Mesendoderm (in vitro differentiated cells): ENCODE results near the gene IKZF2.

Experiments
- DNase-seq: peaks from one replicate; pipeline ENCODE4 v3.0.0; 2013
- H2AK5ac ChIP-seq: 2 replicates; pipeline ENCODE4 v1.6.1; 2013; ENCODE audit warnings: low read length, inconsistent platforms
- H2BK120ac ChIP-seq: 2 replicates; pipeline ENCODE4 v1.6.1; 2013; ENCODE audit warnings: low read depth, mild to moderate bottlenecking, low read length, moderate library complexity, mixed read lengths
- H2BK15ac ChIP-seq: replicated peaks from 2 replicates; pipeline ENCODE4 v1.6.1; 2013; ENCODE audit warnings: low read depth, mild to moderate bottlenecking, moderate library complexity
- H2BK5ac ChIP-seq: 2 replicates; pipeline ENCODE4 v1.6.1; 2013; ENCODE audit warnings: low read length, inconsistent platforms
- H3K18ac ChIP-seq: 2 replicates; pipeline ENCODE4 v1.6.1; 2013; ENCODE audit warnings: mild to moderate bottlenecking, low read length, mixed read lengths
- H3K23ac ChIP-seq: one replicate; pipeline ENCODE4 v1.6.1; 2013; ENCODE audit warnings: low read length
- H3K27ac ChIP-seq: 2 replicates; pipeline ENCODE4 v1.5.1; 2013; ENCODE audit warnings: low read depth, mild to moderate bottlenecking, inconsistent platforms, low read length, moderate library complexity
- H3K27me3 ChIP-seq: 2 replicates; pipeline ENCODE4 v1.6.1; 2013; ENCODE audit warnings: low read length, control low read depth, mild to moderate bottlenecking, inconsistent platforms; ENCODE audit not compliant: insufficient read depth, poor library complexity
- H3K36me3 ChIP-seq: 2 replicates; pipeline ENCODE4 v1.6.1; 2013; ENCODE audit warnings: low read length, inconsistent platforms; ENCODE audit not compliant: control insufficient read depth, insufficient read depth
- H3K4ac ChIP-seq: one replicate; pipeline ENCODE4 v1.6.1; 2013; ENCODE audit warnings: low read depth, mild to moderate bottlenecking, low read length, moderate library complexity
- H3K4me1 ChIP-seq: 2 replicates; pipeline ENCODE4 v1.6.1; 2013; ENCODE audit warnings: low read depth, low read length, inconsistent platforms; ENCODE audit not compliant: control insufficient read depth
- H3K4me2 ChIP-seq: 2 replicates; pipeline ENCODE4 v1.6.1; 2013; ENCODE audit warnings: low read length
- H3K4me3 ChIP-seq: 2 replicates; pipeline ENCODE4 v1.5.1; 2013; ENCODE audit warnings: mild to moderate bottlenecking, low read length
- H3K56ac ChIP-seq: one replicate; pipeline ENCODE4 v1.6.1; 2013; ENCODE audit warnings: low read length
- H3K79me1 ChIP-seq: 2 replicates; pipeline ENCODE4 v1.6.1; 2013; ENCODE audit warnings: low read length, inconsistent platforms
- H3K79me2 ChIP-seq: 2 replicates; pipeline ENCODE4 v1.6.1; 2013; ENCODE audit warnings: mild to moderate bottlenecking, low read length; ENCODE audit not compliant: control insufficient read depth, insufficient read depth
- H3K9ac ChIP-seq: 2 replicates; pipeline ENCODE4 v1.6.1; 2013; ENCODE audit warnings: low read length, inconsistent platforms
- H4K5ac ChIP-seq: one replicate; pipeline ENCODE4 v1.6.1; 2013; ENCODE audit warnings: low read length
- H4K8ac ChIP-seq: one replicate; pipeline ENCODE4 v1.6.1; 2013; ENCODE audit warnings: low read depth, mild to moderate bottlenecking, control low read depth, low read length, moderate library complexity
- WGBS: extraction: QIAGEN DNeasy Blood & Tissue Kit; methylation state at CpG from one replicate; pipeline ENCODE4 v1.1.7; 2013; ENCODE audit warnings: low lambda C conversion rate, missing lambda C conversion rate; ENCODE audit not compliant: insufficient coverage; ENCODE audit errors: extremely low coverage; 5-methylcytosine and 5-hydroxymethylcytosine counted together

The IKZF2 gene

GRCh38 chr2:213161759-213162515 lies 10.5 kb upstream of the IKZF2 start:
- H3K36me3 ChIP-seq: no peaks in the 10 kb centered on the region
- no peak overlapping the region for H3K27ac ChIP-seq
- H3K18ac ChIP-seq: no peak overlapping the region
- H3K4me2 ChIP-seq: no peak overlapping the region
- no peak overlapping the region for H2BK15ac ChIP-seq
- no peaks in the 10 kb centered on the region for H3K27me3 ChIP-seq
- no peaks in the 10 kb centered on the region for H3K79me1 ChIP-seq
- no peaks in the 10 kb centered on the region for H3K79me2 ChIP-seq
- no peaks in the 10 kb centered on the region for H3K4me1 ChIP-seq
- no peak overlapping the region for H2BK5ac ChIP-seq
- H4K5ac ChIP-seq: no peak overlapping the region
- no peak overlapping the region for H3K23ac ChIP-seq
- DNase-seq: no peak
- no peak overlapping the region for H3K4ac ChIP-seq
- H3K56ac ChIP-seq: no peak overlapping the region
- H4K8ac ChIP-seq: no peak overlapping the region
- no peak overlapping the region for H3K4me3 ChIP-seq
- H2BK120ac ChIP-seq: no peak overlapping the region
- no peak overlapping the region for H2AK5ac ChIP-seq
- no peak overlapping the region for H3K9ac ChIP-seq
- no CpG with 5 or more reads among the region's 5 CpGs for WGBS

GRCh38 chr2:213159768-213160167 lies 8.4 kb upstream of the IKZF2 start:
- Histone ChIP-seq H2BK15ac (no peak overlapping the region), H3K4me3 (no peak overlapping the region), H4K5ac (no peak overlapping the region), H3K9ac (no peak overlapping the region), H2BK120ac (no peak overlapping the region), H3K27ac (no peak overlapping the region), H3K4me2 (no peak overlapping the region), H2AK5ac (no peak overlapping the region), H4K8ac (no peak overlapping the region), H3K4me1 (no peaks in the 10 kb centered on the region), H2BK5ac (no peak overlapping the region), H3K4ac (no peak overlapping the region), H3K18ac (no peak overlapping the region), H3K27me3 (no peaks in the 10 kb centered on the region), H3K79me1 (no peaks in the 10 kb centered on the region), H3K23ac (no peak overlapping the region), H3K79me2 (no peaks in the 10 kb centered on the region), H3K36me3 (no peaks in the 10 kb centered on the region), H3K56ac (no peak overlapping the region)
- no peak for DNase-seq
- WGBS: 100% methylated on average over 1 of the region's 2 CpGs

GRCh38 chr2:213157242-213157641 lies 5.8 kb upstream of the IKZF2 start:
- no peaks in the 10 kb centered on the region for H3K4me1 ChIP-seq
- no peak overlapping the region for H2BK5ac ChIP-seq
- no CpG with 5 or more reads among the region's 3 CpGs for WGBS
- no peak overlapping the region for H4K5ac ChIP-seq
- H3K27ac ChIP-seq: no peak overlapping the region
- no peaks in the 10 kb centered on the region for H3K36me3 ChIP-seq
- H3K56ac ChIP-seq: no peak overlapping the region
- H3K4me2 ChIP-seq: no peak overlapping the region
- no peak overlapping the region for H2BK120ac ChIP-seq
- H4K8ac ChIP-seq: no peak overlapping the region
- no peak for DNase-seq
- no peaks in the 10 kb centered on the region for H3K79me1 ChIP-seq
- H2AK5ac ChIP-seq: no peak overlapping the region
- H3K79me2 ChIP-seq: no peaks in the 10 kb centered on the region
- no peaks in the 10 kb centered on the region for H3K27me3 ChIP-seq
- no peak overlapping the region for H2BK15ac ChIP-seq
- H3K23ac ChIP-seq: no peak overlapping the region
- no peak overlapping the region for H3K18ac ChIP-seq
- no peak overlapping the region for H3K4me3 ChIP-seq
- H3K4ac ChIP-seq: no peak overlapping the region
- no peak overlapping the region for H3K9ac ChIP-seq

GRCh38 chr2:213156717-213157116 lies 5.3 kb upstream of the IKZF2 start:
- no peak overlapping the region for H3K9ac ChIP-seq
- H3K79me2 ChIP-seq: no peaks in the 10 kb centered on the region
- no peak overlapping the region for H3K23ac ChIP-seq
- H3K18ac ChIP-seq: no peak overlapping the region
- DNase-seq: no peak
- no peak overlapping the region for H3K56ac ChIP-seq
- H2BK5ac ChIP-seq: no peak overlapping the region
- no peaks in the 10 kb centered on the region for H3K79me1 ChIP-seq
- no peaks in the 10 kb centered on the region for H3K36me3 ChIP-seq
- H3K4me1 ChIP-seq: no peaks in the 10 kb centered on the region
- H4K5ac ChIP-seq: no peak overlapping the region
- no peak overlapping the region for H3K4me3 ChIP-seq
- no peaks in the 10 kb centered on the region for H3K27me3 ChIP-seq
- WGBS: no CpG with 5 or more reads among the region's 2 CpGs
- H4K8ac ChIP-seq: no peak overlapping the region
- H2BK120ac ChIP-seq: no peak overlapping the region
- no peak overlapping the region for H2AK5ac ChIP-seq
- H3K27ac ChIP-seq: no peak overlapping the region
- no peak overlapping the region for H2BK15ac ChIP-seq
- H3K4ac ChIP-seq: no peak overlapping the region
- H3K4me2 ChIP-seq: no peak overlapping the region

GRCh38 chr2:213152888-213153287 lies 1.5 kb upstream of the IKZF2 start:
- WGBS: no CpG with 5 or more reads among the region's 6 CpGs
- Histone ChIP-seq H2BK120ac (no peak overlapping the region), H3K18ac (no peak overlapping the region), H2BK15ac (no peak overlapping the region), H3K56ac (no peak overlapping the region), H3K36me3 (no peaks in the 10 kb centered on the region), H4K8ac (no peak overlapping the region), H3K27me3 (no peaks in the 10 kb centered on the region), H3K4me3 (no peak overlapping the region), H3K23ac (no peak overlapping the region), H4K5ac (no peak overlapping the region), H3K79me1 (no peaks in the 10 kb centered on the region), H2AK5ac (no peak overlapping the region), H3K4ac (no peak overlapping the region), H3K27ac (no peak overlapping the region), H3K79me2 (no peaks in the 10 kb centered on the region), H3K9ac (no peak overlapping the region), H3K4me1 (no peaks in the 10 kb centered on the region), H3K4me2 (no peak overlapping the region), H2BK5ac (no peak overlapping the region)
- DNase-seq: no peak
